ENCODE measurements around the gene NR5A2.

NR5A2 gene

GRCh38 chr1:200027264-200027823 is at the start of gene NR5A2:
NR5A2 (plus strand) TSS chr1:200027710; CDS start chr1:200027848, 138 bp downstream.
- in situ Hi-C loops (cut with MboI; ENCODE audit: low sequenced_read_pairs): no loop called here

GRCh38 chr1:199978408-199978940 is 49.0 kb upstream of the NR5A2 start:
- in situ Hi-C loops (cut with MboI; ENCODE audit: low sequenced_read_pairs): no loop called here

- in situ Hi-C loops (cut with MboI; ENCODE audit: low sequenced_read_pairs): no loop called here
Measured at GRCh38 chr1:199979071-199979470, 48.4 kb upstream of the NR5A2 start.

GRCh38 chr1:199981584-199981983 is 45.9 kb upstream of the NR5A2 start:
- in situ Hi-C loops (cut with MboI; ENCODE audit: low sequenced_read_pairs): no loop called here

DNA sequence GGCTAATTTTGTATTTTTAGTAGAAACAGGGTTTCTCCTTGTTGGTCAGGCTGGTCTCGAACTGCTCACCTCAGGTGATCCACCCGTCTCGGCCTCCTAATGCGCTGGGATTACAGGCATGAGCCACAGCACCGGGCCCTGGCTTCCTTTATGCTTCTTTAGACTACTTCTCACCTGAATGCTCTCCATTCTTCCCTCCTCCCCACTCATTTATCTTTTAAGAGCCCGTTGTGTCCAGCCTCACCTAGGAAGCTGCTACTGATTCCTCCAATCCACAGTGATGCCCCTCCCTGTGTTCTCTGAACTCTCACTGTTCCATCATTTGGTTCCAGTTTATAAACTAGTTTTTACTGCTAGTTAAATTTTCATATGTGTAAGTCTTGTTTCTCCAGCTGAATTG is 44.9 kb upstream of the NR5A2 start:
- in situ Hi-C loops (cut with MboI; ENCODE audit: low sequenced_read_pairs): no loop called here

- in situ Hi-C loops (cut with MboI; ENCODE audit: low sequenced_read_pairs): no loop called here
Measured at GRCh38 chr1:199983531-199983930, 44.0 kb upstream of the NR5A2 start.

GRCh38 chr1:199995096-199995685 is 32.3 kb upstream of the NR5A2 start:
- in situ Hi-C loops (cut with MboI; ENCODE audit: low sequenced_read_pairs): no loop called here

DNA sequence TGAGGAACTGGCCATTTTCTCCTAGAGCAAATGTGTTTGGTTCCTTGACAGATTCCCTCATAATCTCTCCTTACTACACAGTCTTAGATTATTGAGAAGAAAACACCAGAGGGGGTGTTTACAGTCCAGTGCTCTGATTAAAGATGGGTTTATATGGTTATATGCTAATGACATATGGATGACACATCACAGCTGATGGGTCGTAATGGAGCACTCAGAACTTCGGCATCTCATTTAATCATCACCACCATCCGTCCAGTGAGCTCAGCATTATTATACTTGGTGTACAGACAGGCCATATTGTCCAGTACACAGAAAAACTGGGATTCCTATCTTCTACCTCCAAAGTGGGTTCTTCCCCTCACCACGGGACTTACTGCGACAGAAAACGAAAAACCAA is 22.3 kb upstream of the NR5A2 start:
- in situ Hi-C loops (cut with MboI; ENCODE audit: low sequenced_read_pairs): no loop called here

DNA sequence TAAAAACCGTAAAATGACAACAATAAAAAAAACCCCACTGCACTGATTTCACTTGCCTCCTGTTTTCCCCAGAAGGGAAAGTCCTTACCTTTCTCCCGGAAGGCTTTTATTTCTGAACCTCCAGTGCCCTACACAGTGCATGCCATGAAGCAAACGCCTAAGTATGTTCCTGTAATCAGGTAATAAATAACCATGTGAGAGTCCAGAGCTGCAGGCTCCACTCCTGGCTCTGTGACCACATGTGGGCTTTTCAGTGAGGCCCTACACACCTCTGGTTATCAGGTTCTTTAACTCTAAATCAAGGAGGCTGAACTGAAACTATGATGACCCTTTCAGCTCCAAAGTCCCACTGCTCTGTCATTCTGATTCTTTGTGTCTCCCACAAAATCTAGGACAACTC is 20.8 kb upstream of the NR5A2 start:
- in situ Hi-C loops (cut with MboI; ENCODE audit: low sequenced_read_pairs): no loop called here

- in situ Hi-C loops (cut with MboI; ENCODE audit: low sequenced_read_pairs): no loop called here
Measured at GRCh38 chr1:200015811-200016210, 11.7 kb upstream of the NR5A2 start.

DNA sequence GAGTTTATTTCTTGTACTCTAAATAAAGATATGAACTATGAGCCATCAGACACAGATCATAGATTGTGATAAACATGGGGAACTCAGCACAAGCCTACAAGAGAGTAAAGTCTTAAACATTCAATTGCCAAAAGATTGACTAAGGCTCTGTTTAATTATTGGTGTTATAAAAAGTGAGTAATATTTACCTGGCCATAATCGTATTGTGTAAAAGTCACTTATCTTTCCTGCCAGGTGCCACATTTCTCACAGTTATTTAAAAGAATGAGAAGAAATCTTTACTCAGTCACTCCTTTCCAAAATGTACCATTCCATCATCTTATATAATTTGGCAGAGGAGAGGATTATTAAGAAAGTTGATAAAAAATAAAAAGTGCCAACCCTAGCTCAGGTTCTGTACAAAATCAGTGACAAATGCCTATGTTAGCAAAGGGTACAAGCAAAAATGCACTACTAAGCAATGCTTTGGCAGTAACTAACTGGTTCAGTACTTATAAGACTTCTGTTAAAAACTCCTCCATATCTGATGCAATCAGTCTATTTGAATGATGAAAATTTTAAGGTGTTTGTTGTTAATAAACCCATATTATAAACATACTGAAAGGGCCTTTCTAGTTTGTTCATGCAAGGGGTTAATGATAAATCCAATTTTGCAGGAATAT is 5.8 kb upstream of the NR5A2 start:
- in situ Hi-C loops (cut with MboI; ENCODE audit: low sequenced_read_pairs): no loop called here

DNA sequence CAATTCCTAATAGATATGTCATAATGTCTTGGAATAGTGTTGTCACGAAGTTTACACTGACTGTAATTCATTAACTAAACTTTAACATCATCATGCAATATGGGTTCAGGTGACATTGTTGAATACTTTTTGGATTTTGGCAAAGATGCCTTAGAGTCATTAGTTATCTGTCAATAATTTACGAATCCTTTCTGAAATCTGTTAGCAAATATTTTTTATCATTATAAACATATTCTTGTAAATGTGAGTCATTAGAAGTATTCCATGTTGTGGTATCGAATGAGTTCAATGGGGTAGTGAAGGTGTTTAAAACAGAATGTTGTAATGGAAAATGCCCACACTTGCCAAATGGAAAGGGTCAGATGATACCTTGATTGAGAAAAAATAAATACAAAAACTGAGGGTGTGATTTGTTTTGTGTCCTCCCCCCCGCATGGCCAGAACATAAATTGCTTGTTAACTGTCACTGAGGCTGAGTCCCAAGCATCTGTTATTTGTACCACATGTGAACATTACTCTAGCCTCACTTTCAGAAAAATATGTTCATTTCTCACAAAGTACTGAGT is 5.2 kb upstream of the NR5A2 start:
- in situ Hi-C loops (cut with MboI; ENCODE audit: low sequenced_read_pairs): no loop called here

GRCh38 chr1:200028586-200029034 is 1.1 kb downstream of the NR5A2 start:
- in situ Hi-C loops (cut with MboI; ENCODE audit: low sequenced_read_pairs): no loop called here

GRCh38 chr1:200029035-200029821 is 1.7 kb downstream of the NR5A2 start:
- in situ Hi-C loops (cut with MboI; ENCODE audit: low sequenced_read_pairs): no loop called here

DNA sequence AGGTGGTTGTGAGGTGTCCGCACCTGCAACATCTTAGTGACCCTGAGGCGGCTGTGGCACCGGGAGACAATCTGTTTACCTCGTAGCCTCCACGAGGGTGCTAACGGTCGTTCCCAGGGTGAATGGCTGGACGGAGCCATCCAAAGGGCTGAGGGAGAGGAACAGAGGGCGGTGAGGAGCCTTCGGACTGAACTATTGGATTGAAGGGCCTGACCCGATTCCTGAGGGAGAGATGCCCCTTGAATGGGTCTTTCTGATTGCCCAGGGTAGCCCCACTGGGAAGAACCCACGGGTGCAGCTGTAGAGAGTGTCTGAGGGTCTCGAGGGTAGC is 2.3 kb downstream of the NR5A2 start:
- in situ Hi-C loops (cut with MboI; ENCODE audit: low sequenced_read_pairs): no loop called here

DNA sequence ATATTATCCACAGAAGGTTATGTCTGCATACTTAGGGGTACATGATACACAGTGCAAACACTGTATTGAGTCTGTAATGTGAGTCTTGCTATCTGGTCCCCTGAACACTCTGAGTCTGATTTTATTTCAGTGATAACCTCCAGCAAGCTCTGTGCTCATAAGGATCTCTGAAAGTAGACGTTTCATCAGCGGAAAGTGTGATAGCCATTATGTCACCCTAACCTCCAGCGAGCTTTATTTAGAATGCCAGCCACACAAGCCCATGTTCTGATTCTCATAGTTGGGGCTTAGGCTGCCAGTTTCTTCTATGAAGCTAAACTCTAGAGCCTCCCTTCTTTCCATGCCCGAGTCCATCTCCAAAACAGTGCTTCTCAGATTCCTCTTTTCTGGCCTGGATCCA is 3.3 kb downstream of the NR5A2 start:
- in situ Hi-C loops (cut with MboI; ENCODE audit: low sequenced_read_pairs): no loop called here

GRCh38 chr1:200033511-200034261 is 6.2 kb downstream of the NR5A2 start:
- in situ Hi-C loops (cut with MboI; ENCODE audit: low sequenced_read_pairs): no loop called here

DNA sequence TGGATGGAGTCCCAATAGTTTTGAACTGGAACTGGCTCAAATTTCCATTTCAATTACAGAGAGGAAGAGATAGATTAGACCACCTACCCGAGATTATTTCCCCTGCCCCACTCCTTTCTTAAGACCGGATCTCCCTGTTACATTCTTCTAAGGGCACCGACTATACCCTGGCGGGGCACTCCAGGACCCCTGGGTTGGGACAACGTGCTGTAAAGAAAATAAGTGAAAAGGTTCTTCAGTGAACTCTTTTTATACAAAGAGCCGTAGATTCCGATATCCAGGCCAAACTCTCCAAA is 6.7 kb downstream of the NR5A2 start:
- in situ Hi-C loops (cut with MboI; ENCODE audit: low sequenced_read_pairs): no loop called here

GRCh38 chr1:200034761-200035396 is 7.4 kb downstream of the NR5A2 start:
- in situ Hi-C loops (cut with MboI; ENCODE audit: low sequenced_read_pairs): no loop called here

DNA sequence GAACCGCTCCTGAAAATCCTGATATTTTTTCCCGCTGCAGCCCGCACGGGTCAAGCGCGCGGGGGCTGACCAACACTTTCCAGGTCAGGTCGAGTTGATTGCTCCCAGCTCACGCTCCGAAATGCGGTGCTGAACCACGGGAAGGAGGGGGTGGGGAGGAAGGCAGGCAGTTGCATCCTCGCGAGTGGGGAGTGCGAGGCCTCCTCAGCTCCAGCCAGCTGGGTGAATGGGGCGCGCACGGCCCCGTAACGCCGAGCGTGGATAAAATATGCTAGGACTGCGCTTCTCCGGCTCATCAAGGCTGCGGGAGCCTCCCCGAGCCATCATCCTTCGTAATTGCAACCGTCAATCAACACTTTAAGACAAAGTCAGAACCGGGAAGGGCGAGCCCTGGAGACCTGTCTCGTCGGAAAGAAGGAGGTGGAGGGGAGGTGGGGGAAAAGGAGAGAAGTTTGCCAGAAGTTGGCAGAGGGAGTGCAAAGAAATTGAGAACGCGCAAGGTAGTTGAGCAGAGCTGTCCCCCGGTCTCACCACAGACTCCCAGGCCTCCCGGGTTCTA is 8.0 kb downstream of the NR5A2 start:
- in situ Hi-C loops (cut with MboI; ENCODE audit: low sequenced_read_pairs): no loop called here
